ENCODE data around the gene ANKRD40. TPM values are rescaled to one million over a fixed set of nuclear protein-coding genes. Genes with fewer than 3 reads are reported as not detected.

ANKRD40 gene
- total RNA-seq, 1 experiment from 2014 or later: 72.0 TPM

DNA sequence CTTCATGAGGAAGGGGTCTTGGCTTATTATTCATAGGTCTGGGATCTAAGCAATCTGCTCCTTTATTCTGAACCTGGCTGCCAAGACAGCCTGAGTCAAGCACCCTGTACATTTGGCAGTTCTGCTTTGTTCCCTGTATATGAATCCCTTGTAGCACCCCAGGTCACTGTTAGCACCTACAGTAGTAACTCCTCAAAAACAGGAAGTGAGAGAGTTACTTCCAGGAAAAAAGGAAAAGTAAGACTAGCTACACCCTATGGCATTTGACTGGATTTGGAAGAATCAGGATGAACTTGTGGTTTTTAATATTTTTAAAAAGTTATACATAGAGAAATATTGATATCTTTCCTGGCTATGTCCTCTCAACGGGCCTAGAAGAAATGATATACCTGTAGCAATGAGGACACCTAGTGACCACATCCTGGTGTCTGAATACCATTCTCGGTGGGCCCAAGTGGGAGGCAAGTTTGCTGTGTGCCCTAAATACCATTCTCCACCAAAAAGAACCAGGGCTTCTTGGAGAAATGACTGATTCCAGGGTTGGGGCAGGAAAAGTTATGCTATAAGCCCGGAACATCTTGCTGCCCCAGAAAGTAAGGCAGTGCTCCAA, 9.9 kb downstream of the ANKRD40 start:
- no peak overlapping the region for H3K4me3 ChIP-seq (replicated peaks in 1 of 2; ENCODE audit: low read depth in 1 of 2, low read length in 2 of 2)
- TF ChIP-seq YY1 (IDR thresholded peaks at IDR 0.05; ENCODE audit: extremely low read depth, insufficient replicate concordance, low read depth, low read length) (no peak), RAD21 (IDR thresholded peaks at IDR 0.05; ENCODE audit: low read depth) (peak; percentile 69)
- TF ChIP-seq, protein P1, sequence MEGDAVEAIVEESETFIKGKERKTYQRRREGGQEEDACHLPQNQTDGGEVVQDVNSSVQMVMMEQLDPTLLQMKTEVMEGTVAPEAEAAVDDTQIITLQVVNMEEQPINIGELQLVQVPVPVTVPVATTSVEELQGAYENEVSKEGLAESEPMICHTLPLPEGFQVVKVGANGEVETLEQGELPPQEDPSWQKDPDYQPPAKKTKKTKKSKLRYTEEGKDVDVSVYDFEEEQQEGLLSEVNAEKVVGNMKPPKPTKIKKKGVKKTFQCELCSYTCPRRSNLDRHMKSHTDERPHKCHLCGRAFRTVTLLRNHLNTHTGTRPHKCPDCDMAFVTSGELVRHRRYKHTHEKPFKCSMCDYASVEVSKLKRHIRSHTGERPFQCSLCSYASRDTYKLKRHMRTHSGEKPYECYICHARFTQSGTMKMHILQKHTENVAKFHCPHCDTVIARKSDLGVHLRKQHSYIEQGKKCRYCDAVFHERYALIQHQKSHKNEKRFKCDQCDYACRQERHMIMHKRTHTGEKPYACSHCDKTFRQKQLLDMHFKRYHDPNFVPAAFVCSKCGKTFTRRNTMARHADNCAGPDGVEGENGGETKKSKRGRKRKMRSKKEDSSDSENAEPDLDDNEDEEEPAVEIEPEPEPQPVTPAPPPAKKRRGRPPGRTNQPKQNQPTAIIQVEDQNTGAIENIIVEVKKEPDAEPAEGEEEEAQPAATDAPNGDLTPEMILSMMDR (IDR thresholded peaks at IDR 0.05 in 2 of 3, conservative IDR thresholded peaks at IDR 0.05 in 1 of 3; ENCODE audit: borderline replicate concordance in 1 of 3, insufficient read depth in 1 of 3, low read depth in 2 of 3, low read length in 2 of 3): peak in 2 of 3 experiments; percentile 43 to 56; a peak in 2 of 6 replicates
- no peak overlapping the region for H2AFZ ChIP-seq (ENCODE audit: low read depth, low read length, poor library complexity, severe bottlenecking)
- DNase-seq (ENCODE audit: low read depth, low spot score): no peak
- ATAC-seq: peak; percentile 33; the same call in 1 of the 2 replicates
- peaks cover 4 to 36% of the 10 kb centered on the region in 2 experiments; a peak in 3 of 4 replicates for H3K4me1 ChIP-seq (ENCODE audit: control insufficient read depth in 1 of 2, insufficient read depth in 2 of 2, low read length in 2 of 2)
- intact Hi-C loops (cut with micrococcal nuclease): no loop called here
- H3K9ac ChIP-seq (ENCODE audit: low read length): no peak overlapping the region
- no peak overlapping the region for H3K27ac ChIP-seq (ENCODE audit: low read depth, low read length)
- peaks cover 58 to 61% of the 10 kb centered on the region in 2 experiments for H3K36me3 ChIP-seq (ENCODE audit: control insufficient read depth in 1 of 2, insufficient read depth in 2 of 2, low read length in 2 of 2)
- peaks cover 35% of the 10 kb centered on the region for H3K79me2 ChIP-seq (ENCODE audit: insufficient read depth, low read length)
- BruUV-seq (replicated peaks): no TSS peak
- ChIA-PET POLR2A (interaction anchor here (0.9 kb wide), 1 partner anchor 59 kb away, joined by 4 read pairs; no protein-coding TSS in a partner anchor), CTCF (interaction anchor here (0.8 to 8.3 kb wide), 6 partner anchors 7 to 150 kb away, joined by 4 to 107 read pairs (median 6); partner anchors contain the start of gene SPATA20), RAD21 (ENCODE audit: low non-redundant PET in 1 of 2, low total read pairs in 2 of 2, uncharacterized antibody in 2 of 2, unreplicated experiment in 2 of 2) (interaction anchor here (0.7 to 1.5 kb wide), 3 partner anchors 67 to 72 kb away, joined by 3 read pairs; no protein-coding TSS in a partner anchor)
- no peaks in the 10 kb centered on the region for H3K27me3 ChIP-seq (ENCODE audit: insufficient read depth, low read length)
- no peaks in the 10 kb centered on the region for H3K9me2 ChIP-seq (ENCODE audit: insufficient read depth)
- no peaks in the 10 kb centered on the region for H3K9me3 ChIP-seq (ENCODE audit: control insufficient read depth in 1 of 2, insufficient read depth in 1 of 2, low read depth in 1 of 2, low read length in 2 of 2)
- no peaks in the 10 kb centered on the region; the same call in 1 of the 2 replicates for H4K20me1 ChIP-seq (ENCODE audit: insufficient read depth)
- H3K4me2 ChIP-seq (ENCODE audit: low read length): no peak overlapping the region

DNA sequence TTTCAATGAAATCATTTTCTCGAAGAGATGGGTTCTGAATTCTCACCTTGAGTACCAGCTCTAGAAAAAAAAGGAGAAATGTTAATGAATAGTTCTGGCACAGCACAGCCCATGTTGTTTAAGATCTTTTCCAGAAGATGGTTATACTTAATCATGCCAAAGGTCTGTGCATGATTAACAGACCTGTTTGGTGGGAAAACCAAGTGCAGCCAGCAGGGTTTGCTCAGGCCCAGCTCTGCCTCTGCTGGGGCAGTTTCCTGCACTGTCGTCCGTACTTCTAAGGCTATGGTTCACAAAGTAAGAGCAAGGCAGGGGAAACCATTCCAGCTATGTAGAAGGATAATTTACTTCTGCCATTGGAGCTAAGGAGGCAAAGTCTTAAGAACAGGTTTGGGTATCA, 10.7 kb downstream of the ANKRD40 start:
- Histone ChIP-seq H3K27me3 (ENCODE audit: insufficient read depth, low read length) (no peaks in the 10 kb centered on the region), H3K9ac (ENCODE audit: low read length) (no peak overlapping the region), H3K27ac (ENCODE audit: low read depth, low read length) (no peak overlapping the region), H3K79me2 (ENCODE audit: insufficient read depth, low read length) (peaks cover 28% of the 10 kb centered on the region), H3K36me3 (ENCODE audit: control insufficient read depth in 1 of 2, insufficient read depth in 2 of 2, low read length in 2 of 2) (peaks cover 61 to 68% of the 10 kb centered on the region in 2 experiments), H3K9me2 (ENCODE audit: insufficient read depth) (no peaks in the 10 kb centered on the region), H3K4me2 (ENCODE audit: low read length) (no peak overlapping the region), H2AFZ (ENCODE audit: low read depth, low read length, poor library complexity, severe bottlenecking) (no peak overlapping the region), H3K4me1 (ENCODE audit: control insufficient read depth in 1 of 2, insufficient read depth in 2 of 2, low read length in 2 of 2) (peaks cover 9 to 42% of the 10 kb centered on the region in 2 experiments; a peak in 3 of 4 replicates), H3K4me3 (replicated peaks in 1 of 2; ENCODE audit: low read depth in 1 of 2, low read length in 2 of 2) (no peak overlapping the region), H3K9me3 (ENCODE audit: control insufficient read depth in 1 of 2, insufficient read depth in 1 of 2, low read depth in 1 of 2, low read length in 2 of 2) (no peaks in the 10 kb centered on the region), H4K20me1 (ENCODE audit: insufficient read depth) (no peaks in the 10 kb centered on the region; the same call in 1 of the 2 replicates)
- ATAC-seq: no peak
- DNase-seq (ENCODE audit: low read depth, low spot score): no peak
- CTCF ChIA-PET: interaction anchor here (0.8 to 8.3 kb wide), 6 partner anchors 8 to 150 kb away, joined by 4 to 107 read pairs (median 4); partner anchors contain the start of gene SPATA20
- RAD21 ChIA-PET (ENCODE audit: low non-redundant PET in 1 of 2, low total read pairs in 2 of 2, uncharacterized antibody in 2 of 2, unreplicated experiment in 2 of 2): interaction anchor here (0.7 to 1.5 kb wide), 4 partner anchors 66 to 214 kb away, joined by 3 to 4 read pairs (median 3); no protein-coding TSS in a partner anchor
- no TSS peak for BruUV-seq (replicated peaks)
- POLR2A ChIA-PET: interaction anchor here (0.9 kb wide), 1 partner anchor 58 kb away, joined by 4 read pairs; no protein-coding TSS in a partner anchor
- intact Hi-C loops (cut with micrococcal nuclease): no loop called here
- no peak for TF ChIP-seq POLR2A (IDR thresholded peaks at IDR 0.05; ENCODE audit: borderline replicate concordance, extremely low read depth, insufficient read depth, insufficient read length)
- no peak for TF ChIP-seq SIN3A (IDR thresholded peaks at IDR 0.05; ENCODE audit: low read depth)
- no peak for TF ChIP-seq EZH2 (IDR thresholded peaks at IDR 0.05)
- no peak for TF ChIP-seq POLR2AphosphoS5 (IDR thresholded peaks at IDR 0.05; ENCODE audit: low read depth, low read length)
- TF ChIP-seq TCF7L2 (IDR thresholded peaks at IDR 0.05; ENCODE audit: borderline replicate concordance, extremely low read depth, insufficient read depth, insufficient read length): no peak
- no peak for TF ChIP-seq SP1 (IDR thresholded peaks at IDR 0.05; ENCODE audit: low read depth)
- TF ChIP-seq, protein P2, sequence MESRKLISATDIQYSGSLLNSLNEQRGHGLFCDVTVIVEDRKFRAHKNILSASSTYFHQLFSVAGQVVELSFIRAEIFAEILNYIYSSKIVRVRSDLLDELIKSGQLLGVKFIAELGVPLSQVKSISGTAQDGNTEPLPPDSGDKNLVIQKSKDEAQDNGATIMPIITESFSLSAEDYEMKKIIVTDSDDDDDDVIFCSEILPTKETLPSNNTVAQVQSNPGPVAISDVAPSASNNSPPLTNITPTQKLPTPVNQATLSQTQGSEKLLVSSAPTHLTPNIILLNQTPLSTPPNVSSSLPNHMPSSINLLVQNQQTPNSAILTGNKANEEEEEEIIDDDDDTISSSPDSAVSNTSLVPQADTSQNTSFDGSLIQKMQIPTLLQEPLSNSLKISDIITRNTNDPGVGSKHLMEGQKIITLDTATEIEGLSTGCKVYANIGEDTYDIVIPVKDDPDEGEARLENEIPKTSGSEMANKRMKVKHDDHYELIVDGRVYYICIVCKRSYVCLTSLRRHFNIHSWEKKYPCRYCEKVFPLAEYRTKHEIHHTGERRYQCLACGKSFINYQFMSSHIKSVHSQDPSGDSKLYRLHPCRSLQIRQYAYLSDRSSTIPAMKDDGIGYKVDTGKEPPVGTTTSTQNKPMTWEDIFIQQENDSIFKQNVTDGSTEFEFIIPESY (IDR thresholded peaks at IDR 0.05; ENCODE audit: extremely low read depth, insufficient replicate concordance, low read length): no peak
- TF ChIP-seq, protein P3, sequence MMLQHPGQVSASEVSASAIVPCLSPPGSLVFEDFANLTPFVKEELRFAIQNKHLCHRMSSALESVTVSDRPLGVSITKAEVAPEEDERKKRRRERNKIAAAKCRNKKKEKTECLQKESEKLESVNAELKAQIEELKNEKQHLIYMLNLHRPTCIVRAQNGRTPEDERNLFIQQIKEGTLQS (IDR thresholded peaks at IDR 0.05): no peak
- no peak for TF ChIP-seq EZH2phosphoT487 (IDR thresholded peaks at IDR 0.05; ENCODE audit: borderline replicate concordance)
